Measurements from ENCODE around the gene PSMG4.

Gene PSMG4, protein sequence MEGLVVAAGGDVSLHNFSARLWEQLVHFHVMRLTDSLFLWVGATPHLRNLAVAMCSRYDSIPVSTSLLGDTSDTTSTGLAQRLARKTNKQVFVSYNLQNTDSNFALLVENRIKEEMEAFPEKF

GRCh38 chr6:3258720-3259490 lies at the start of gene PSMG4:
Gene PSMG4, plus strand, starts transcription at chr6:3258947. Its CDS starts 76 bp downstream, at chr6:3259023.
- Histone ChIP-seq H3K9ac (ENCODE audit: low read depth in 1 of 2, low read length in 2 of 2) (peak within 1 kb of the TSS; percentile 73 to 77), H3K4me1 (ENCODE audit: control insufficient read depth in 2 of 2, insufficient read depth in 2 of 2, low read length in 2 of 2) (peaks cover 15 to 18% of the 10 kb centered on the region in 2 donors), H3K27ac (ENCODE audit: low read depth in 2 of 2, low read length in 2 of 2) (peak within 1 kb of the TSS; percentile 63 to 77), H3K4me3 (ENCODE audit: low read length in 2 of 2) (peak within 1 kb of the TSS; percentile 85 to 97), H3K36me3 (ENCODE audit: control insufficient read depth in 2 of 2, insufficient read depth in 2 of 2, low read length in 2 of 2) (peaks cover 3 to 5% of the 10 kb centered on the region in 2 donors), H3K9me3 (ENCODE audit: control insufficient read depth in 2 of 2, low read length in 2 of 2) (no peaks in the 10 kb centered on the region), H3K27me3 (ENCODE audit: control insufficient read depth in 2 of 2, insufficient read depth in 2 of 2, low read length in 2 of 2) (no peaks in the 10 kb centered on the region)

DNA sequence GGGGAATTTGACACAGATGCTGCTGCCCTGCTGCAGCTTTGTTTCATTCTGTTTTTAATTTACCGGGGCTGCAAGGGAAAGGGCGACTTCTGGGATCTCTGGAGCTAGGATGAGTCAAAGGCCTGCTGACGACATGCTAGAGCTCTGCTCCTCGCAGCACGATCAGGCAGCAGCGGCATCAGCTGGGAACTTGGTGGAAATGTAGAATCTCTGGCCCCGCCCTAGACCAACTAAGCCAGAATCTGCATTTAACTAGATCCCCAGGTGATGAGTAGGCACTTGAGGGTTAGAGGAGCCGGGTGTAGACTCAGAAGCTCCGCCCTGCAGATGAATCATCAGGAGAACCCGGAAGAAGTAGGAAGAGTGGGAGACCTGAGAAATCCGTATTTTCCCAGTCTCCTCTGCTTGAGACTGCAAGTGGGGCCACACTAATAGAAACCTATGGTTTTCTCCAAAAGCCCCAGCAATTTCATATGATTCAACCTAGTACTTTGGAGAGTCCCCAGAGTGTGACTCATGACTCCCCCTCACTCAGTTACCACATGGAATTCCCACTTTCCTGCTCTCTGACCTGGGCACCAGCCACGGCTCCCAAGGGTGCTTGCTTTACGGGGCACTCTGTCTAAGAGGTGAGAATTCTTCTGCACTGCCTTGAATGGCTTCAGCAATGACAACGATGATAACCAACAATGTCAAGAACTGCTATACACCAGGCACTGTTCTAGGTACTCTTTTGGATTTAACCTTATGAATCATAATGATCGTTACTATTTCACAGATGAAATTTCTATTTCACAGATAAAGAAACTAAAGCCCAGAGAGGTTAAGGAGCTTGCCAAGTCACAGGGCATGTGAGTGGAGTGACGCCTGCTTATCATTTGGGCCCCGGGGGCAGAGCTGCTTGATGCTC lies 49.4 kb upstream of the PSMG4 start:
- no peak overlapping the region for H3K4me3 ChIP-seq (ENCODE audit: low read length in 2 of 2)
- H3K27me3 ChIP-seq (ENCODE audit: control insufficient read depth in 2 of 2, insufficient read depth in 2 of 2, low read length in 2 of 2): no peaks in the 10 kb centered on the region
- H3K9me3 ChIP-seq (ENCODE audit: control insufficient read depth in 2 of 2, low read length in 2 of 2): no peaks in the 10 kb centered on the region
- H3K9ac ChIP-seq (ENCODE audit: low read depth in 1 of 2, low read length in 2 of 2): no peak overlapping the region
- no peak overlapping the region for H3K27ac ChIP-seq (ENCODE audit: low read depth in 2 of 2, low read length in 2 of 2)
- no peaks in the 10 kb centered on the region for H3K36me3 ChIP-seq (ENCODE audit: control insufficient read depth in 2 of 2, insufficient read depth in 2 of 2, low read length in 2 of 2)
- H3K4me1 ChIP-seq (ENCODE audit: control insufficient read depth in 2 of 2, insufficient read depth in 2 of 2, low read length in 2 of 2): no peaks in the 10 kb centered on the region

DNA sequence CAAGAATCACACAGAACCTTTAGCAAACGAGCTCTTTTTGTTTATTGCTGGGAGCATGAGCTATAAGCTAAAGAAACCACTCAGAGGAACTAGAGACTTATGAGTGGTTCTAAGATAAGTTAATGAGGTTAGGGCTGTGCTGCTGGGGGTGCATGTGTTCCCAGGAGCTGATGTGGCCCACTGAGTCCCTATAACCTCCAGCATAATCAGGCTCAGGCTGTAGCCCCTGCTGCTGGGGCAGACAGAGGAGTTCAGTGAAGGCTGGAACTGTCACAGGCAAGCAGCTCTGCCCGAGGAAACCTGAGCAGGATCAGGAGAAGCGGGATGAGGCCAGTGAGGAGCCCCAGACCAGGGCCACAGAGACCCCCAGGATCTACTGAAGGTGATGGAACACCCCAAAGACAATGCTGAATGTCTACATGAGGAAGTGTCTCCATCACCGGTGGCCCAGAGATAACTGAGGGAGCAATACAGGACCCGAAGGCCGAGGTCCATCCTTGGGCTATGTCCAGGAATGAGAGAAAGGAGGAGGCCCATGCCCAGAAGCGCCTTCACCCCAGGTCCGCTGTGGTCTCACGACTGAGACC lies 48.6 kb upstream of the PSMG4 start:
- no peaks in the 10 kb centered on the region for H3K27me3 ChIP-seq (ENCODE audit: control insufficient read depth in 2 of 2, insufficient read depth in 2 of 2, low read length in 2 of 2)
- no peaks in the 10 kb centered on the region for H3K36me3 ChIP-seq (ENCODE audit: control insufficient read depth in 2 of 2, insufficient read depth in 2 of 2, low read length in 2 of 2)
- H3K4me3 ChIP-seq (ENCODE audit: low read length in 2 of 2): no peak overlapping the region
- H3K9ac ChIP-seq (ENCODE audit: low read depth in 1 of 2, low read length in 2 of 2): no peak overlapping the region
- H3K4me1 ChIP-seq (ENCODE audit: control insufficient read depth in 2 of 2, insufficient read depth in 2 of 2, low read length in 2 of 2): no peaks in the 10 kb centered on the region
- H3K27ac ChIP-seq (ENCODE audit: low read depth in 2 of 2, low read length in 2 of 2): no peak overlapping the region
- H3K9me3 ChIP-seq (ENCODE audit: control insufficient read depth in 2 of 2, low read length in 2 of 2): no peaks in the 10 kb centered on the region

- Histone ChIP-seq H3K27ac (ENCODE audit: low read depth in 2 of 2, low read length in 2 of 2) (no peak overlapping the region), H3K4me1 (ENCODE audit: control insufficient read depth in 2 of 2, insufficient read depth in 2 of 2, low read length in 2 of 2) (no peaks in the 10 kb centered on the region), H3K4me3 (ENCODE audit: low read length in 2 of 2) (no peak overlapping the region), H3K9ac (ENCODE audit: low read depth in 1 of 2, low read length in 2 of 2) (no peak overlapping the region), H3K27me3 (ENCODE audit: control insufficient read depth in 2 of 2, insufficient read depth in 2 of 2, low read length in 2 of 2) (no peaks in the 10 kb centered on the region), H3K9me3 (ENCODE audit: control insufficient read depth in 2 of 2, low read length in 2 of 2) (no peaks in the 10 kb centered on the region), H3K36me3 (ENCODE audit: control insufficient read depth in 2 of 2, insufficient read depth in 2 of 2, low read length in 2 of 2) (no peaks in the 10 kb centered on the region)
Measured at GRCh38 chr6:3211681-3212080, 47.1 kb upstream of the PSMG4 start.

- Histone ChIP-seq H3K9ac (ENCODE audit: low read depth in 1 of 2, low read length in 2 of 2) (no peak overlapping the region), H3K4me3 (ENCODE audit: low read length in 2 of 2) (no peak overlapping the region), H3K36me3 (ENCODE audit: control insufficient read depth in 2 of 2, insufficient read depth in 2 of 2, low read length in 2 of 2) (no peaks in the 10 kb centered on the region), H3K9me3 (ENCODE audit: control insufficient read depth in 2 of 2, low read length in 2 of 2) (no peaks in the 10 kb centered on the region), H3K27ac (ENCODE audit: low read depth in 2 of 2, low read length in 2 of 2) (no peak overlapping the region), H3K27me3 (ENCODE audit: control insufficient read depth in 2 of 2, insufficient read depth in 2 of 2, low read length in 2 of 2) (no peaks in the 10 kb centered on the region), H3K4me1 (ENCODE audit: control insufficient read depth in 2 of 2, insufficient read depth in 2 of 2, low read length in 2 of 2) (no peaks in the 10 kb centered on the region)
Measured at GRCh38 chr6:3212261-3212660, 46.5 kb upstream of the PSMG4 start.

GRCh38 chr6:3213334-3213695 lies 45.4 kb upstream of the PSMG4 start:
- Histone ChIP-seq H3K4me1 (ENCODE audit: control insufficient read depth in 2 of 2, insufficient read depth in 2 of 2, low read length in 2 of 2) (no peaks in the 10 kb centered on the region), H3K9ac (ENCODE audit: low read depth in 1 of 2, low read length in 2 of 2) (no peak overlapping the region), H3K27me3 (ENCODE audit: control insufficient read depth in 2 of 2, insufficient read depth in 2 of 2, low read length in 2 of 2) (peaks cover 0 to 4% of the 10 kb centered on the region in 2 donors), H3K9me3 (ENCODE audit: control insufficient read depth in 2 of 2, low read length in 2 of 2) (no peaks in the 10 kb centered on the region), H3K27ac (ENCODE audit: low read depth in 2 of 2, low read length in 2 of 2) (no peak overlapping the region), H3K4me3 (ENCODE audit: low read length in 2 of 2) (no peak overlapping the region), H3K36me3 (ENCODE audit: control insufficient read depth in 2 of 2, insufficient read depth in 2 of 2, low read length in 2 of 2) (no peaks in the 10 kb centered on the region)

DNA sequence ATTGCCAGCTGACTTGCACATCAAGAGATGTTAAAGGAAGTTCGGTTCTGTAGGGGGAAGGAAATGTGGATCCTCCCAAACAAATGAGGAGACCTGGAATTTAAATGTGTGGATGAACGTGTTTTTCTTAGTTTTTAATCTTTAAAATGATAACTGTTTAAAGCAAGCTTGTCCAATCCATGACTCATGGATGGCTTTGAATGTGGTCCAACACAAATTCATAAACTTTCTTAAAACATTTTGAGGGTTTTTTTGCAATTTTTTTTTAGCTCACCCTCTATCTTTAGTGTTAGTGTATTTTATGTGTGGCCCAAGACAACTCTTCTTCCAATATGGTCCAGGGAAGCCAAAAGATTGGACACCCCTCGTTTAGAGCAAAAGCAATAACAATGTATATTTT lies 43.8 kb upstream of the PSMG4 start:
- Histone ChIP-seq H3K27me3 (ENCODE audit: control insufficient read depth in 2 of 2, insufficient read depth in 2 of 2, low read length in 2 of 2) (peaks cover 0 to 8% of the 10 kb centered on the region in 2 donors), H3K4me1 (ENCODE audit: control insufficient read depth in 2 of 2, insufficient read depth in 2 of 2, low read length in 2 of 2) (no peaks in the 10 kb centered on the region), H3K27ac (ENCODE audit: low read depth in 2 of 2, low read length in 2 of 2) (no peak overlapping the region), H3K9me3 (ENCODE audit: control insufficient read depth in 2 of 2, low read length in 2 of 2) (no peaks in the 10 kb centered on the region), H3K36me3 (ENCODE audit: control insufficient read depth in 2 of 2, insufficient read depth in 2 of 2, low read length in 2 of 2) (no peaks in the 10 kb centered on the region), H3K4me3 (ENCODE audit: low read length in 2 of 2) (no peak overlapping the region), H3K9ac (ENCODE audit: low read depth in 1 of 2, low read length in 2 of 2) (no peak overlapping the region)

DNA sequence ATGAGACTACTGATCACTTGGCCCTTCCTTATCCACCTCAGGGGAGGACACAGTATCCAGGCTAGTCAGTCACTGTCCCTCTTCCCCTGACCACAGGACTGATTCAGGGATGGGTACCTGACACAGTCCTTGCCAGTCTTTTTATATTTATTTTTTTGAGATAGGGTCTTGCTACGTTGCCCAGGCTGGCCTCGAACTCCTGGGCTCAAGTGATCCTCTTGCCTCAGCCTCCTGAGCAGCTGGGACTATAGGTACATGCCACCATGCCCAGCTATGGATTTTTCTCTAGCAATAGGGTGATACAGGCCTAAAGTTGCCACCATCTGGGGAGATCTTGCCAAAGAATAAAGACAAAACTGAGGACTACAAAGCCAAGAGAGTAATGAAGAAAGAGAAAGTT lies 41.5 kb upstream of the PSMG4 start:
- Histone ChIP-seq H3K9me3 (ENCODE audit: control insufficient read depth in 2 of 2, low read length in 2 of 2) (no peaks in the 10 kb centered on the region), H3K27ac (ENCODE audit: low read depth in 2 of 2, low read length in 2 of 2) (no peak overlapping the region)

GRCh38 chr6:3218266-3218665 lies 40.5 kb upstream of the PSMG4 start:
- Histone ChIP-seq H3K4me3 (ENCODE audit: low read length in 2 of 2) (no peak overlapping the region), H3K27ac (ENCODE audit: low read depth in 2 of 2, low read length in 2 of 2) (no peak overlapping the region), H3K36me3 (ENCODE audit: control insufficient read depth in 2 of 2, insufficient read depth in 2 of 2, low read length in 2 of 2) (no peaks in the 10 kb centered on the region), H3K4me1 (ENCODE audit: control insufficient read depth in 2 of 2, insufficient read depth in 2 of 2, low read length in 2 of 2) (no peaks in the 10 kb centered on the region), H3K9ac (ENCODE audit: low read depth in 1 of 2, low read length in 2 of 2) (no peak overlapping the region), H3K9me3 (ENCODE audit: control insufficient read depth in 2 of 2, low read length in 2 of 2) (no peaks in the 10 kb centered on the region), H3K27me3 (ENCODE audit: control insufficient read depth in 2 of 2, insufficient read depth in 2 of 2, low read length in 2 of 2) (peaks cover 5 to 12% of the 10 kb centered on the region in 2 donors)

More for the DNA sequence above, 41.5 kb upstream of the PSMG4 start:
- H3K36me3 ChIP-seq (ENCODE audit: control insufficient read depth in 2 of 2, insufficient read depth in 2 of 2, low read length in 2 of 2): no peaks in the 10 kb centered on the region
- no peak overlapping the region for H3K9ac ChIP-seq (ENCODE audit: low read depth in 1 of 2, low read length in 2 of 2)
- H3K27me3 ChIP-seq (ENCODE audit: control insufficient read depth in 2 of 2, insufficient read depth in 2 of 2, low read length in 2 of 2): peaks cover under 1 to 12% of the 10 kb centered on the region in 2 donors
- no peak overlapping the region for H3K4me3 ChIP-seq (ENCODE audit: low read length in 2 of 2)
- H3K4me1 ChIP-seq (ENCODE audit: control insufficient read depth in 2 of 2, insufficient read depth in 2 of 2, low read length in 2 of 2): no peaks in the 10 kb centered on the region

- Histone ChIP-seq H3K36me3 (ENCODE audit: control insufficient read depth in 2 of 2, insufficient read depth in 2 of 2, low read length in 2 of 2) (no peaks in the 10 kb centered on the region), H3K27me3 (ENCODE audit: control insufficient read depth in 2 of 2, insufficient read depth in 2 of 2, low read length in 2 of 2) (peaks cover 5 to 12% of the 10 kb centered on the region in 2 donors), H3K4me3 (ENCODE audit: low read length in 2 of 2) (no peak overlapping the region), H3K9ac (ENCODE audit: low read depth in 1 of 2, low read length in 2 of 2) (no peak overlapping the region), H3K4me1 (ENCODE audit: control insufficient read depth in 2 of 2, insufficient read depth in 2 of 2, low read length in 2 of 2) (no peaks in the 10 kb centered on the region), H3K9me3 (ENCODE audit: control insufficient read depth in 2 of 2, low read length in 2 of 2) (no peaks in the 10 kb centered on the region), H3K27ac (ENCODE audit: low read depth in 2 of 2, low read length in 2 of 2) (no peak overlapping the region)
Measured at GRCh38 chr6:3220366-3220765, 38.4 kb upstream of the PSMG4 start.
